Loucy (cell line): ENCODE measurements around the gene MBD3.

Source experiments
- CTCF ChIP-seq: fragments of 200-600 bp; sonication (generic); conservative IDR thresholded peaks from 2 replicates; pipeline ENCODE4 v1.5.1; 2014; ENCODE audit warnings: mild to moderate bottlenecking, antibody characterized with exemption, low read length
- EZH2phosphoT487 ChIP-seq: fragments of 200-600 bp; IDR thresholded peaks from 2 replicates; pipeline ENCODE4 v1.6.1; 2018; ENCODE audit warnings: antibody characterized with exemption, mild to moderate bottlenecking, moderate library complexity, borderline replicate concordance

DNA sequence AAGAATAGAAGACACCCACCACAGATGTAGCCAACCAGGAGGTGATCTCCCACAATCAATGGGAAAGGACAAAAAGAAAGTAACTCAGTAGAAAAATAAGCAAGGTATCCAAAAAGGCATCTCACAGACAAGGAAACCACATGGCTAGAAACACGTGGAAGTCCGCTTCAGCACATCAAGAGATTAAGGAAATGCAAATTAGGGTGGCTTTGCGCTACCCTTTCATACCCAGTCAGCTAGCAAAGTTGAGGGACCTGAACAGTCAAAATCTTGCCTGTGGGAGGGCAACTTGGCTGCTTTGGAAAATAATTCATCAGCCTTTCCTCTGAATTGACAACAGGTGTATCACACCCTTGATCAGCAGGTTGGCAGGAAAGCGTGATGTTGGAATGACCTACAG lies 24.2 kb upstream of the MBD3 start:
- no peak for TF ChIP-seq CTCF
- no peak for TF ChIP-seq EZH2phosphoT487
